Measurements from ENCODE around the gene GMEB1. TPM values are rescaled to one million over a fixed set of nuclear protein-coding genes. Genes with fewer than 3 reads are reported as not detected.
A peak's percentile ranks its signal among the peaks of the same experiment; 100 is the strongest.
"Not testable (repeated sequence)": the region's sequence is repeated elsewhere in the genome, so short reads cannot be mapped to it uniquely, and the experiment has no call there.

Gene GMEB1
- total RNA-seq, 4 donors from 2014 or later, result 6.2 to 12.0 (median 9.2) TPM

DNA sequence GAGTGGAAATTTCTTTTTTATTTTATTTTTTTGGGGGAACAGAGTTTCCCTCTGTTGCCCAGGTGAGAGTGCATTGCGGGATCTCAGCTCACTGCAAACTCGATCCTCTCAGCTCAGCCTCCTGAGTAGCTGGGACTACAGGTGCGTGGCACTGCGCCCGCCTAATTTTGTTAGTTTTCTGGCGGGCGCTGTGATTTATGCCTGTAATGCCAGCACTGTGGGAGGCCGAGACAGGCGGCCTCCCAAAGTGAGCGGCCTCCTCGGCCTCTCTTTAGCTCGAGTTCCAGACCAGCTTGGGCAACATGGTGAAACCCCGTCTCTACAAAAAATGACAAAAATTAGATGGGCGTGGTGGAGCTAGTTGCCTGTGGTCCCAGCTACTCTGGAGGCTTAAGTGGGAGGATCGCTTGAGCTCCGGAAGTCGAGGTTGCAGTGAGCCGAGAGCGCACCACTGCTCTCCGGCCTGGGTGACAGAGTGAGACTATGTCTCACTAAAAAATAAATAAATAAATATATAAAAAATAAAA is 2.7 kb downstream of the GMEB1 start:
- Histone ChIP-seq H3K9me3 (no peaks in the 10 kb centered on the region), H3K36me3 (no peaks in the 10 kb centered on the region), H3K4me1 (peaks cover 18 to 24% of the 10 kb centered on the region in 2 donors), H3K27ac (peak overlapping the region in 1 of 4 donors; percentile 11), H3K27me3 (no peaks in the 10 kb centered on the region), H3K4me3 (no peak overlapping the region)
- in situ Hi-C loops (cut with MboI; ENCODE audit: low sequenced_read_pairs in 4 of 4) (no loop called here), intact Hi-C loops (cut with DNase I; ENCODE audit: low total_unique reads) (no loop called here)
- DNase-seq, result no peak
- no peak for ATAC-seq
- TF ChIP-seq, protein P1, sequence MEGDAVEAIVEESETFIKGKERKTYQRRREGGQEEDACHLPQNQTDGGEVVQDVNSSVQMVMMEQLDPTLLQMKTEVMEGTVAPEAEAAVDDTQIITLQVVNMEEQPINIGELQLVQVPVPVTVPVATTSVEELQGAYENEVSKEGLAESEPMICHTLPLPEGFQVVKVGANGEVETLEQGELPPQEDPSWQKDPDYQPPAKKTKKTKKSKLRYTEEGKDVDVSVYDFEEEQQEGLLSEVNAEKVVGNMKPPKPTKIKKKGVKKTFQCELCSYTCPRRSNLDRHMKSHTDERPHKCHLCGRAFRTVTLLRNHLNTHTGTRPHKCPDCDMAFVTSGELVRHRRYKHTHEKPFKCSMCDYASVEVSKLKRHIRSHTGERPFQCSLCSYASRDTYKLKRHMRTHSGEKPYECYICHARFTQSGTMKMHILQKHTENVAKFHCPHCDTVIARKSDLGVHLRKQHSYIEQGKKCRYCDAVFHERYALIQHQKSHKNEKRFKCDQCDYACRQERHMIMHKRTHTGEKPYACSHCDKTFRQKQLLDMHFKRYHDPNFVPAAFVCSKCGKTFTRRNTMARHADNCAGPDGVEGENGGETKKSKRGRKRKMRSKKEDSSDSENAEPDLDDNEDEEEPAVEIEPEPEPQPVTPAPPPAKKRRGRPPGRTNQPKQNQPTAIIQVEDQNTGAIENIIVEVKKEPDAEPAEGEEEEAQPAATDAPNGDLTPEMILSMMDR (IDR thresholded peaks at IDR 0.05 in 4 of 5, conservative IDR thresholded peaks at IDR 0.05 in 1 of 5), result no peak
- TF ChIP-seq POLR2A (IDR thresholded peaks at IDR 0.05), result no peak

DNA sequence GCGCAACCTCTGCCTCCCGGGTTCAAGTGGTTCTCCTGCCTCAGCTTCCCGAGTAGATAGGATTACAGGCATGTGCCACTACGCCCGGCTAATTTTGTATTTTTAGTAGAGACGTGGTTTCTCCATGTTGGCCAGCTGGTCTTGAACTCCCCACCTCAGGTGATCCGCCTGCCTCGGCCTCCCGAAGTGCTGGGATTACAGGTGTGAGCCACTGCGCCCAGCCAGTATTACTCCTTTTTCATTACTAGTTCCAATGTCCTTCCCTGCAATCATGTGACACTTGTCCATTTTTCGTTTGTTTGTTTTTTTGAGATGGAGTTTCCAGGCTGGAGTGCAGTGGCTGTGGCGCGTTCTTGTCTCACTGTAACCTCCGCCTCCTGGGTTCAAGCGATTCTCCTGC is 4.4 kb downstream of the GMEB1 start:
- DNase-seq; H3K36me3 ChIP-seq; H3K27me3 ChIP-seq; H3K4me3 ChIP-seq; in situ Hi-C loops (cut with MboI; ENCODE audit: low sequenced_read_pairs in 4 of 4); H3K27ac ChIP-seq; H3K9me3 ChIP-seq; intact Hi-C loops (cut with DNase I; ENCODE audit: low total_unique reads); ATAC-seq: not testable (repeated sequence)
- H3K4me1 ChIP-seq, result peaks cover 13 to 17% of the 10 kb centered on the region in 2 donors

DNA sequence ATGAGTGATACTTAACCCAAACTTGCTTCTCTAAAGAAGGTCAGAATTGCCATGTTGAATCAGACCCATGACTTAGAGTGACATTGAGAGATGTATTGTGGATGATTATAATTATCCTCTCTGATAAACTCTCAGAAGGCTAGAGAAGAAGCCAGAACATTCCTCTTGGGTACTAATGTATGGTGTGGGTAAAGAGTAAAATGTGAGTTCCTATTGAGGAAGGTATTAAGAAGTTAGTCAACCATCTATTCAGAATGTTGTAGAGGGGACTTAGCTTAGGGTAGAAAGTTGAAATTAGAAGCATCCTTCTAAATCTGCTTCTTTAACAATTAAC is 7.3 kb downstream of the GMEB1 start:
- Histone ChIP-seq H3K27ac (peak overlapping the region; percentile 74 to 83 (median 82)), H3K4me1 (peaks cover 4 to 8% of the 10 kb centered on the region in 2 donors), H3K4me3 (peak overlapping the region in 2 of 4 donors; percentile 15 to 22), H3K9me3 (no peaks in the 10 kb centered on the region), H3K27me3 (no peaks in the 10 kb centered on the region), H3K36me3 (no peaks in the 10 kb centered on the region)
- in situ Hi-C loops (cut with MboI; ENCODE audit: low sequenced_read_pairs in 4 of 4), result no loop called here
- ATAC-seq (no peak), DNase-seq (no peak)
- TF ChIP-seq POLR2A (IDR thresholded peaks at IDR 0.05), result no peak
- TF ChIP-seq, protein P1 (IDR thresholded peaks at IDR 0.05 in 4 of 5, conservative IDR thresholded peaks at IDR 0.05 in 1 of 5), result no peak
- intact Hi-C loops (cut with DNase I; ENCODE audit: low total_unique reads), result loop anchor here (2.0 kb wide), 1 partner anchor 59 kb away; no protein-coding TSS in a partner anchor

DNA sequence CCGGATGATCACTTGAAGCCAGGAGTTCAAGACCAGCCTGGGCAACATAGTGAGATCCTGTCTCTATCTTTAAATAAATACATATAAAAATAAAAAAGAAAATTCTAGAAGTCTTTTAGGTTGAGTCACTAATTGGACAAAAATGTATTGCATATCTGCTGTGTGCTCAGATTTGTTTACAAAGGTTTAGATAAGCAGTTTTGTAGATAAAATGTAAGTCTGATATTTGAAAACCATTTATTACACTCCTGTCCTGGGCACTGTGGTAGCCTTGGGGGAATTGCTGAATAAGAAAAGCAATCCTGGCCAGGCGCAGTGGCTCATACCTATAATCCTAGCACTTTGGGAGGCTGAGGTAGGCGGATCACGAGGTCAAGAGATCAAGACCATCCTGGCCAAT is 11.6 kb downstream of the GMEB1 start:
- no peak overlapping the region for H3K4me3 ChIP-seq
- H3K9me3 ChIP-seq, result no peaks in the 10 kb centered on the region
- no peak overlapping the region for H3K27ac ChIP-seq
- peaks cover 1 to 8% of the 10 kb centered on the region in 2 donors for H3K4me1 ChIP-seq
- no peaks in the 10 kb centered on the region for H3K27me3 ChIP-seq
- in situ Hi-C loops (cut with MboI; ENCODE audit: low sequenced_read_pairs in 4 of 4) (no loop called here), intact Hi-C loops (cut with DNase I; ENCODE audit: low total_unique reads) (no loop called here)
- no peak for TF ChIP-seq POLR2A (IDR thresholded peaks at IDR 0.05)
- TF ChIP-seq, protein P1 (IDR thresholded peaks at IDR 0.05 in 4 of 5, conservative IDR thresholded peaks at IDR 0.05 in 1 of 5), result no peak
- no peak for ATAC-seq
- DNase-seq, result no peak
- H3K36me3 ChIP-seq, result peaks cover 0 to 13% of the 10 kb centered on the region in 2 donors

DNA sequence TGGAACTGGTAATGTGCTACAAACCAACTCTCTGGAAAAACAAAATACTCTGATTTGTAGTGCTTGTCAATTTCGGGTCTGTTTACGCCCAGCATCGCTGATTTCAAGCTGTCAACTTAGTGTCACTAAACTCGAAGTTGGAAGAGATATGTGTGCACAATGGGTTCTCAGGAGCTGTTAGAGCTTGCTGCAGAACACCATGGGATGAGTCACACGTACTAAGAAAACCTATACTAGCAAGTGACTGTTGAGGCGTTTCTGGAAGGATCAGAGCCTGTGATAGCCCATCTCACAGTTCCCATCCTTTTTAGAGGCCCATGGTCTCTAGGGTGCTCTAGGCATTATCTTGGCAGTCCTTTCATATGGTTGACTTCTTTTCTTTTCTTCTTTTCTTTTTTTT is 14.3 kb downstream of the GMEB1 start:
- Histone ChIP-seq H3K27ac (no peak overlapping the region), H3K4me1 (no peaks in the 10 kb centered on the region), H3K9me3 (no peaks in the 10 kb centered on the region), H3K36me3 (peaks cover 0 to 14% of the 10 kb centered on the region in 2 donors), H3K4me3 (no peak overlapping the region), H3K27me3 (no peaks in the 10 kb centered on the region)
- DNase-seq (no peak), ATAC-seq (no peak)
- intact Hi-C loops (cut with DNase I; ENCODE audit: low total_unique reads), result no loop called here
- in situ Hi-C loops (cut with MboI; ENCODE audit: low sequenced_read_pairs in 4 of 4), result no loop called here
- TF ChIP-seq, protein P1 (IDR thresholded peaks at IDR 0.05 in 4 of 5, conservative IDR thresholded peaks at IDR 0.05 in 1 of 5), result no peak
- TF ChIP-seq POLR2A (IDR thresholded peaks at IDR 0.05), result no peak
